Mesendoderm (in vitro differentiated cells): ENCODE results near the gene USP7. TPM values are rescaled to one million over a fixed set of nuclear protein-coding genes. Genes with fewer than 3 reads are reported as not detected.

ENCODE experiments used
- DNase-seq: peaks from one replicate; pipeline ENCODE4 v3.0.0; 2013
- H2AK5ac ChIP-seq: 2 replicates; pipeline ENCODE4 v1.6.1; 2013; ENCODE audit warnings: low read length, inconsistent platforms
- H2BK120ac ChIP-seq: 2 replicates; pipeline ENCODE4 v1.6.1; 2013; ENCODE audit warnings: low read depth, mild to moderate bottlenecking, low read length, moderate library complexity, mixed read lengths
- H2BK15ac ChIP-seq: replicated peaks from 2 replicates; pipeline ENCODE4 v1.6.1; 2013; ENCODE audit warnings: low read depth, mild to moderate bottlenecking, moderate library complexity
- H2BK5ac ChIP-seq: 2 replicates; pipeline ENCODE4 v1.6.1; 2013; ENCODE audit warnings: low read length, inconsistent platforms
- H3K18ac ChIP-seq: 2 replicates; pipeline ENCODE4 v1.6.1; 2013; ENCODE audit warnings: mild to moderate bottlenecking, low read length, mixed read lengths
- H3K23ac ChIP-seq: one replicate; pipeline ENCODE4 v1.6.1; 2013; ENCODE audit warnings: low read length
- H3K27ac ChIP-seq: 2 replicates; pipeline ENCODE4 v1.5.1; 2013; ENCODE audit warnings: low read depth, mild to moderate bottlenecking, inconsistent platforms, low read length, moderate library complexity
- H3K27me3 ChIP-seq: 2 replicates; pipeline ENCODE4 v1.6.1; 2013; ENCODE audit warnings: low read length, control low read depth, mild to moderate bottlenecking, inconsistent platforms; ENCODE audit not compliant: insufficient read depth, poor library complexity
- H3K36me3 ChIP-seq: 2 replicates; pipeline ENCODE4 v1.6.1; 2013; ENCODE audit warnings: low read length, inconsistent platforms; ENCODE audit not compliant: control insufficient read depth, insufficient read depth
- H3K4ac ChIP-seq: one replicate; pipeline ENCODE4 v1.6.1; 2013; ENCODE audit warnings: low read depth, mild to moderate bottlenecking, low read length, moderate library complexity
- H3K4me1 ChIP-seq: 2 replicates; pipeline ENCODE4 v1.6.1; 2013; ENCODE audit warnings: low read depth, low read length, inconsistent platforms; ENCODE audit not compliant: control insufficient read depth
- H3K4me2 ChIP-seq: 2 replicates; pipeline ENCODE4 v1.6.1; 2013; ENCODE audit warnings: low read length
- H3K4me3 ChIP-seq: 2 replicates; pipeline ENCODE4 v1.5.1; 2013; ENCODE audit warnings: mild to moderate bottlenecking, low read length
- H3K56ac ChIP-seq: one replicate; pipeline ENCODE4 v1.6.1; 2013; ENCODE audit warnings: low read length
- H3K79me1 ChIP-seq: 2 replicates; pipeline ENCODE4 v1.6.1; 2013; ENCODE audit warnings: low read length, inconsistent platforms
- H3K79me2 ChIP-seq: 2 replicates; pipeline ENCODE4 v1.6.1; 2013; ENCODE audit warnings: mild to moderate bottlenecking, low read length; ENCODE audit not compliant: control insufficient read depth, insufficient read depth
- H3K9ac ChIP-seq: 2 replicates; pipeline ENCODE4 v1.6.1; 2013; ENCODE audit warnings: low read length, inconsistent platforms
- H4K5ac ChIP-seq: one replicate; pipeline ENCODE4 v1.6.1; 2013; ENCODE audit warnings: low read length
- H4K8ac ChIP-seq: one replicate; pipeline ENCODE4 v1.6.1; 2013; ENCODE audit warnings: low read depth, mild to moderate bottlenecking, control low read depth, low read length, moderate library complexity
- WGBS: extraction: QIAGEN DNeasy Blood & Tissue Kit; methylation state at CpG from one replicate; pipeline ENCODE4 v1.1.7; 2013; ENCODE audit warnings: low lambda C conversion rate, missing lambda C conversion rate; ENCODE audit not compliant: insufficient coverage; ENCODE audit errors: extremely low coverage; 5-methylcytosine and 5-hydroxymethylcytosine counted together
- polyA plus RNA-seq, 2 experiments: library from polyadenylated mRNA; stranded (reverse); fragments of 200-250 nt; gene quantifications; one replicate each; pipeline ENCODE4 v1.2.3, GENCODE V29; 2013

The USP7 gene
- polyA plus RNA-seq (2013, experiment 1 of 2) = 105 TPM
- 105 TPM for polyA plus RNA-seq (2013, experiment 2 of 2)

DNA sequence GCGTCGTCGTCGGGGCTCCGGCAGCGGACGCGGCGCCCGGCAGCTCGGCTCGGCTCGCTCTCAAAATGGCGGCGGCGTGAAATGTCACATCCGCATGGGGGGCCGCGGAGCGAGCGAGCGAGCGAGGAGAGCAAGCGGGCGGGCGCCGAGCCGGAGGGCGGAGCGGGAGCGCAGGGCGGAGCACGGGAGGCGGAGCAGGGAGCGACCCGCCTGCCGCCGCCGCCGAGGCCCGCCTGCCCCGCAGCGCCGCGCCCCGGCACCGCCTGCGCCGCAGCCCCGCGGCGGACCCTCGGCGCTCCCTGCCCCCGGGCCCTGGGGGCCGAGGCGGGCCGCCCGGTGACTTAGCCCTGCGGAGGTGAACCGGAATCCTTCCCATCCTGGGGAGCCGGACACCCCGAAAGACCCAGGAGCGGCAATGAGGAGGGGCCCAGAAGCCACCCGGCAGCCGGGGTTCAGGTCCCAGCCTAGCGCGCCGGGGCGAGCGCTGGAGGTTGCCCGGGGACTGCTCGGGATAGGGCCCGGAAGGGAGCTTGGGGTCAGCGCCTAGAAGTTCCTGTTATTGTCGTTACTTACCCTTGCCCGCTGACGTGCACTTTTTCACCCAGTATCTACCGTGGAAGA is at the start of gene USP7:
Gene USP7, minus strand, starts transcription at position 86 of the 621 bp plus-strand sequence. CDS start 621 bp downstream, outside the sequence.
- H3K9ac ChIP-seq = peak within 1 kb of the TSS; percentile 80
- H3K23ac ChIP-seq = no peak within 1 kb of the TSS
- WGBS = no CpG with 5 or more reads among the region's 79 CpGs
- H3K4me2 ChIP-seq = peak within 1 kb of the TSS; percentile 97
- H3K79me2 ChIP-seq = peaks cover 41% of the 10 kb centered on the region
- H3K4ac ChIP-seq = peak within 1 kb of the TSS; percentile 98
- H4K5ac ChIP-seq = no peak within 1 kb of the TSS
- H2BK15ac ChIP-seq = no peak within 1 kb of the TSS
- peak; percentile 93 for DNase-seq
- H2BK5ac ChIP-seq = no peak within 1 kb of the TSS
- no peaks in the 10 kb centered on the region for H3K27me3 ChIP-seq
- peak within 1 kb of the TSS; percentile 66 for H2BK120ac ChIP-seq
- H3K4me1 ChIP-seq = peaks cover 13% of the 10 kb centered on the region
- peak within 1 kb of the TSS; percentile 58 for H3K4me3 ChIP-seq
- peaks cover 5% of the 10 kb centered on the region for H3K79me1 ChIP-seq
- no peak within 1 kb of the TSS for H2AK5ac ChIP-seq
- H3K56ac ChIP-seq = peak within 1 kb of the TSS; percentile 95
- peak within 1 kb of the TSS; percentile 55 for H3K27ac ChIP-seq
- H3K36me3 ChIP-seq = no peaks in the 10 kb centered on the region
- no peak within 1 kb of the TSS for H4K8ac ChIP-seq
- peak within 1 kb of the TSS; percentile 100 for H3K18ac ChIP-seq

DNA sequence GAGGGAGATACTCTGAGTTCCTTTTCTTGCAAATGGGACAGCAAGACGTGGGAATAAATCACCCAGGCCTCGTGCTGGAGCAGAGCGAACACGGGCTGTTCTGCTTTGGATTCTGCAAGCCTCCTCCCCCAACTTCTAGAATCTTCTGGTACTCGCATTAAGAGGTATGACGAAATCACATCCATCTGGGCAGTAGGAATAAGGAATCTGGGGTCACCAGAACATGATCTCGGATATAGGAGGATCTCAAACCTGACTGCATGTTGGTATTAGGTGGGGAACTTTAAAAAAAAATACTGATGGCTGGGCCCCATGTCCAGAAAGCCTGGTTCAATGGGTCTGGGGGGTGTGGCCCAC is 49.8 kb upstream of the USP7 start:
- Histone ChIP-seq H3K27ac (no peak overlapping the region), H2BK15ac (no peak overlapping the region), H3K23ac (no peak overlapping the region), H2BK120ac (no peak overlapping the region), H3K56ac (no peak overlapping the region), H4K8ac (no peak overlapping the region), H2AK5ac (no peak overlapping the region), H3K36me3 (no peaks in the 10 kb centered on the region), H3K4ac (no peak overlapping the region), H3K4me3 (no peak overlapping the region), H3K18ac (no peak overlapping the region), H3K79me1 (no peaks in the 10 kb centered on the region), H3K27me3 (no peaks in the 10 kb centered on the region), H3K79me2 (no peaks in the 10 kb centered on the region), H4K5ac (no peak overlapping the region), H3K9ac (peak overlapping the region; percentile 24), H3K4me2 (no peak overlapping the region), H2BK5ac (no peak overlapping the region), H3K4me1 (no peaks in the 10 kb centered on the region)
- DNase-seq = no peak
- no CpG with 5 or more reads among the region's 7 CpGs for WGBS

- DNase-seq = peak; percentile 87
- WGBS = no CpG with 5 or more reads among the region's 28 CpGs
Measured at GRCh38 chr16:9012848-9013507, 49.3 kb upstream of the USP7 start.

GRCh38 chr16:9012330-9012729 is 48.6 kb upstream of the USP7 start:
- no peak overlapping the region for H3K56ac ChIP-seq
- no peak overlapping the region for H2BK120ac ChIP-seq
- no peak overlapping the region for H3K27ac ChIP-seq
- H3K27me3 ChIP-seq = no peaks in the 10 kb centered on the region
- no peaks in the 10 kb centered on the region for H3K79me2 ChIP-seq
- no peaks in the 10 kb centered on the region for H3K79me1 ChIP-seq
- no peak overlapping the region for H3K18ac ChIP-seq
- H2BK5ac ChIP-seq = no peak overlapping the region
- no peak overlapping the region for H3K23ac ChIP-seq
- no peak overlapping the region for H3K4ac ChIP-seq
- no peak overlapping the region for H3K4me2 ChIP-seq
- H4K5ac ChIP-seq = no peak overlapping the region
- DNase-seq = no peak
- H3K9ac ChIP-seq = no peak overlapping the region
- no peaks in the 10 kb centered on the region for H3K4me1 ChIP-seq
- H2BK15ac ChIP-seq = no peak overlapping the region
- H4K8ac ChIP-seq = no peak overlapping the region
- H2AK5ac ChIP-seq = no peak overlapping the region
- WGBS = no CpG with 5 or more reads among the region's 6 CpGs
- no peaks in the 10 kb centered on the region for H3K36me3 ChIP-seq
- H3K4me3 ChIP-seq = no peak overlapping the region

More at GRCh38 chr16:9012848-9013507, 49.3 kb upstream of the USP7 start:
- Histone ChIP-seq H3K4me2 (no peak overlapping the region), H3K79me1 (no peaks in the 10 kb centered on the region), H3K9ac (peak overlapping the region; percentile 24), H3K56ac (no peak overlapping the region), H3K27me3 (no peaks in the 10 kb centered on the region), H2BK15ac (no peak overlapping the region), H3K4me1 (no peaks in the 10 kb centered on the region), H4K5ac (no peak overlapping the region), H2BK5ac (no peak overlapping the region), H2BK120ac (no peak overlapping the region), H2AK5ac (no peak overlapping the region), H3K79me2 (no peaks in the 10 kb centered on the region), H3K36me3 (no peaks in the 10 kb centered on the region), H3K4ac (no peak overlapping the region), H3K23ac (no peak overlapping the region), H3K18ac (no peak overlapping the region), H3K4me3 (no peak overlapping the region), H3K27ac (no peak overlapping the region), H4K8ac (no peak overlapping the region)

GRCh38 chr16:9008601-9009260 is 45.0 kb upstream of the USP7 start:
- Histone ChIP-seq H3K4me1 (no peaks in the 10 kb centered on the region), H3K23ac (no peak overlapping the region), H3K36me3 (no peaks in the 10 kb centered on the region), H3K56ac (no peak overlapping the region), H3K79me1 (no peaks in the 10 kb centered on the region), H4K8ac (no peak overlapping the region), H2BK5ac (no peak overlapping the region), H4K5ac (no peak overlapping the region), H3K4me2 (peak overlapping the region; percentile 14), H2BK120ac (no peak overlapping the region), H3K79me2 (no peaks in the 10 kb centered on the region), H3K27ac (no peak overlapping the region), H3K9ac (peak overlapping the region; percentile 48), H3K18ac (no peak overlapping the region), H3K4ac (no peak overlapping the region), H3K27me3 (no peaks in the 10 kb centered on the region), H3K4me3 (no peak overlapping the region), H2AK5ac (no peak overlapping the region), H2BK15ac (no peak overlapping the region)
- DNase-seq = peak; percentile 86
- no CpG with 5 or more reads among the region's 26 CpGs for WGBS
